GM18861 (cell line): ENCODE measurements around the gene MNAT1.

Source experiments
- ATAC-seq: cut with Tn5 transposase; IDR thresholded peaks from one replicate; pipeline ENCODE4 v1.9.1; 2021; ENCODE audit not compliant: unreplicated experiment

Gene MNAT1

GRCh38 chr14:60963761-60964160 is 229.2 kb downstream of the MNAT1 start:
- no peak for ATAC-seq

- no peak for ATAC-seq
Measured at GRCh38 chr14:60964904-60965303, 230.3 kb downstream of the MNAT1 start.

GRCh38 chr14:60965402-60965801 is 230.8 kb downstream of the MNAT1 start:
- no peak for ATAC-seq

- ATAC-seq, result no peak
Measured at GRCh38 chr14:60968099-60968498, 233.5 kb downstream of the MNAT1 start.

- ATAC-seq, result no peak
Measured at GRCh38 chr14:60968671-60969070, 234.1 kb downstream of the MNAT1 start.

- no peak for ATAC-seq
Measured at GRCh38 chr14:60970146-60970545, 235.6 kb downstream of the MNAT1 start.

- no peak for ATAC-seq
Measured at GRCh38 chr14:60971271-60971670, 236.7 kb downstream of the MNAT1 start.

- no peak for ATAC-seq
Measured at GRCh38 chr14:60972295-60972694, 237.7 kb downstream of the MNAT1 start.

- no peak for ATAC-seq
Measured at GRCh38 chr14:60973070-60973469, 238.5 kb downstream of the MNAT1 start.

GRCh38 chr14:60974090-60974651 is 239.6 kb downstream of the MNAT1 start:
- no peak for ATAC-seq

- no peak for ATAC-seq
Measured at GRCh38 chr14:60975551-60975950, 241.0 kb downstream of the MNAT1 start.

GRCh38 chr14:60977847-60978246 is 243.3 kb downstream of the MNAT1 start:
- ATAC-seq, result no peak

GRCh38 chr14:60980811-60981632 is 246.5 kb downstream of the MNAT1 start, which contains the start of the genes SLC38A6 and TRMT5:
TSS of gene SLC38A6 (plus strand) at chr14:60981245. CDS start at chr14:60981278, 33 bp downstream.
TSS of gene TRMT5 (minus strand) at chr14:60981079. CDS start at chr14:60980973, 106 bp downstream.
- peak; percentile 73 for ATAC-seq

- no peak for ATAC-seq
Measured at GRCh38 chr14:60981633-60982455, 247.3 kb downstream of the MNAT1 start.

GRCh38 chr14:60984196-60984595 is 249.6 kb downstream of the MNAT1 start:
- no peak for ATAC-seq

GRCh38 chr14:60986500-60986899 is 251.9 kb downstream of the MNAT1 start:
- no peak for ATAC-seq

GRCh38 chr14:60989599-60989998 is 255.0 kb downstream of the MNAT1 start:
- no peak for ATAC-seq

- no peak for ATAC-seq
Measured at GRCh38 chr14:60998617-60999016, 264.1 kb downstream of the MNAT1 start.

GRCh38 chr14:60999536-60999935 is 265.0 kb downstream of the MNAT1 start:
- ATAC-seq, result no peak

- no peak for ATAC-seq
Measured at GRCh38 chr14:61003571-61003970, 269.0 kb downstream of the MNAT1 start.

GRCh38 chr14:61019537-61019936 is 285.0 kb downstream of the MNAT1 start:
- no peak for ATAC-seq
